ENCODE results near the gene EPB41L4B.
A peak's percentile ranks its signal among the peaks of the same experiment; 100 is the strongest.

EPB41L4B gene

DNA sequence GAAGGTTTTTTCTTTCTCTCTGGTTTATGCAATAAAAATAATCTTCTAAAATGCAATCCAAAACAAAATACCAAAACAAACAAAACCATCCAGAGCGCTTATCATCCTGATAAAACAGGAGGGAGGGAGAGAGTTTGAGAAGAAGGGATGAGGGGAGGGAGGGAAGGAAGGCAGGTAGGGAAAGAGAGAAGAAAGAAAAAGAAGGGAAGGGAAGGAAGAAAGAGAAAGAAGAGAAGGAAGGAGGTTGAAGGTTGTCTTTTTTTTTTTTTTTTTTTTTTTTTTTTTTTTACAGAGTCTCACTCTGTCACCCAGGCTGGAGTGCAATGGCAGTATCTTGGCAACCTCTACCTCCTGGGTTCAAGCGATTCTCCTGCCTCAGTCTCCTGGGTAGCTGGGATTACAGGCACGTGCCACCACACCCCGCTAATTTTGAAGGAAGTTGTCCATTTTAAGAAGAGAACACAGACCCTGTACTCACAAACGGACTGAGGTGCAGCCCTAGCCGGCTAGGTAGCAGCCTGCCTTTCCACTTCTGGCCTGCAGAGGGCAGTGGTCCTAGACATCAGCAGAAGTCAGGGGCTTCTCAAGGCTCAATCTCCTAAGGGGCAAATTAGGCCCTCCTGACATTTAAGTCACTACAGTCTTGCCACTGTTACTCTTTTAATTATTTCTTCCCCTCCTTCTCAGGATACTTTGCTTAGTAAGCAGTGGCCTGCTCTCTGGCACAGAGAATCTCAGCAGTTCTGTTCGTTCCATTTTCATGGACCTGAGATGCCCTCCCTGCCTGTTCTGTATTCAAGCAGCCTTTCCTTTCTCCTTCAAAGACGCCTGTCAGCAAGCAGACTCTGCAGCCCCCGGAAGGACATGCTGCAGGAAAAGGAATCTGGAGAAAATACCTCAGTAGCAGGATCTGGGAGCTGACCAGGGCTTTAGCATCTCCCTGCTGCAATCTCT, 76.4 kb downstream of the EPB41L4B start:
- Histone ChIP-seq H3K27me3 (replicated peaks; ENCODE audit: control insufficient read depth, insufficient read depth, low read length) (no peaks in the 10 kb centered on the region), H3K36me3 (ENCODE audit: control insufficient read depth, insufficient read depth, low read length) (no peaks in the 10 kb centered on the region), H3K4me3 (replicated peaks; ENCODE audit: low read depth, low read length) (no peak overlapping the region)
- DNase-seq (ENCODE audit: extremely low read depth, insufficient read length), result peak; percentile 46
- peak; percentile 94 for TF ChIP-seq CTCF (IDR thresholded peaks at IDR 0.05; ENCODE audit: insufficient read depth, low read length, poor library complexity, severe bottlenecking)

DNA sequence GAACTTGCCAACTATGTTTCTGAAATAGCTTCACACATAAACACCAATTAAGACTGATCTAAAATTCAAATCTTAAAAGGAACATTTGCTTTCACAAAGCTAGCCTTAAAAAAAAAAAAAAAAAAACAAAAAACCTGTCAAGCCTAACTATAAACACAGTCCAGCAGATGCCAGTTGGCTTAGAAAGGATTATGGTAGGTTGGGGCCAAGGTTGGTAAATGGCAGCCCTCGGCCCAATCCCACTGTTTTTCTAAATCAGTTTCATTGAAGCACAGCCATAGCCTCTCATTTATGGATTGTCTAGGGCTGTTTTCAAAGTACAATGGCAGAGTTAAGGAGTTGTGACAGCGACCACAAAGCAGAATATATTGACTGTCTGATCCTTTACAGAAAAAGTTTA, 78.1 kb downstream of the EPB41L4B start:
- DNase-seq (ENCODE audit: extremely low read depth, insufficient read length), result no peak
- TF ChIP-seq CTCF (IDR thresholded peaks at IDR 0.05; ENCODE audit: insufficient read depth, low read length, poor library complexity, severe bottlenecking), result no peak

DNA sequence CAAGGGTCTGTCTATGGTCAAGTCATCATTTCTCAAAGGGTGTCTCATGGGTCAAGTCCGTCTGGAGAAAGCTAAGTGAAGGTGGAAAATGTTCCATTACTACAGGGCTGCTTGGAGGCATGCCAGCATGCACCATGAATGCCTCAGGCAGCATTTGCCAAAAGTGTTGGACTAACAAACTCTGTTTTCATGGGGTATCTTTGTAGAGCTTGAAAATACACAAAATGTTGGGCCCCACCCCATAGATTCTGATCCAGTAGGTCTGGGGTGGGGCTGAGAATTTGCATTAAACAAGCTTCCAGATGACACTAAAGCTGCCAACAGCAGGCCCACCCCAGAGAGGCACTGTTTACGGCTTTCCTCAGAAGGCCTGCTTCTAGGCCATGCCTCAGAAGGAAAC, 78.8 kb downstream of the EPB41L4B start:
- Histone ChIP-seq H3K4me3 (replicated peaks; ENCODE audit: low read depth, low read length) (no peak overlapping the region), H3K36me3 (ENCODE audit: control insufficient read depth, insufficient read depth, low read length) (no peaks in the 10 kb centered on the region), H3K27me3 (replicated peaks; ENCODE audit: control insufficient read depth, insufficient read depth, low read length) (peaks cover 1% of the 10 kb centered on the region; the same call in 1 of the 2 replicates)
- DNase-seq (ENCODE audit: extremely low read depth, insufficient read length), result no peak
- TF ChIP-seq CTCF (IDR thresholded peaks at IDR 0.05; ENCODE audit: insufficient read depth, low read length, poor library complexity, severe bottlenecking), result no peak

More for the DNA sequence above, 78.1 kb downstream of the EPB41L4B start:
- Histone ChIP-seq H3K27me3 (replicated peaks; ENCODE audit: control insufficient read depth, insufficient read depth, low read length) (no peaks in the 10 kb centered on the region), H3K36me3 (ENCODE audit: control insufficient read depth, insufficient read depth, low read length) (no peaks in the 10 kb centered on the region), H3K4me3 (replicated peaks; ENCODE audit: low read depth, low read length) (no peak overlapping the region)

DNA sequence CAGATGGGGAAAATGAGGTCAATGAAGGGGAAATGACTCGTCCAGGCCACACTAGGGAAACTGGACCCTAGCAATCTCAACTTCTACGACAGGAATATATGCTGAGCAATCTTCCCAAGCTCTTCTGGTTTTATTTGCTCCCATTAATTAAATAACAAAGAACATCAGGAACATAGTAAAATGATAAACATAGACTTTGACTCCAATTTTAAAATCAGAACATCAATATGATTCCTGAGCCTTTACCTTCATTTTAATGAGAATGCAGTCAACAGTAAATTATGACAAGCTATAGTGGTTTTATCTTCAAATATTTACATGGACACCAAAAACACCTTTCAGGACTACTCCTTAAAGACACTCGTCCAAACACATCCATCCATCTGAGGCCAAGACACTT, 79.7 kb downstream of the EPB41L4B start:
- Histone ChIP-seq H3K27me3 (replicated peaks; ENCODE audit: control insufficient read depth, insufficient read depth, low read length) (peaks cover 1% of the 10 kb centered on the region; the same call in 1 of the 2 replicates), H3K36me3 (ENCODE audit: control insufficient read depth, insufficient read depth, low read length) (no peaks in the 10 kb centered on the region), H3K4me3 (replicated peaks; ENCODE audit: low read depth, low read length) (no peak overlapping the region)
- DNase-seq (ENCODE audit: extremely low read depth, insufficient read length), result no peak
- no peak for TF ChIP-seq CTCF (IDR thresholded peaks at IDR 0.05; ENCODE audit: insufficient read depth, low read length, poor library complexity, severe bottlenecking)

DNA sequence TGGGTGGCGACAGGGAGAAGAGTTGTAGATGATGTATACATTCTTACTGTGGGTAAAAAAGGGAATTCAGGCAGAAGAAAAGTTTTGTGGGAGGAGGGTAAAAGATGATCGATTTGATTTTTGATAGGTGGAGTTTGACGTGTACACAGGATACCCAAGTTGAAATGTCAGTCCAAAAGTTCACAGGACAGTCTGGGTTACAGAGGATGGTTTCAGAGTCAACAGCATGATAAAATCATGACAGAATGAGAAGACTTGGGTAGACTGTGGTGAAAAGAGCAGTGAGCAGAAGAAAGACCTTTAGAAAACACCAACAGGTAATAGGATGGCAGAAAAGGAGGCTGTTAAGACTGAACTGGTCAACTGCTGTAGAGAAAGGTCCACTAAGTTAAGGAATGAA, 81.6 kb downstream of the EPB41L4B start:
- Histone ChIP-seq H3K36me3 (ENCODE audit: control insufficient read depth, insufficient read depth, low read length) (no peaks in the 10 kb centered on the region), H3K27me3 (replicated peaks; ENCODE audit: control insufficient read depth, insufficient read depth, low read length) (peaks cover 1% of the 10 kb centered on the region; the same call in 1 of the 2 replicates), H3K4me3 (replicated peaks; ENCODE audit: low read depth, low read length) (no peak overlapping the region)
- no peak for TF ChIP-seq CTCF (IDR thresholded peaks at IDR 0.05; ENCODE audit: insufficient read depth, low read length, poor library complexity, severe bottlenecking)
- DNase-seq (ENCODE audit: extremely low read depth, insufficient read length), result no peak
